ENCODE results near the gene TBPL1.

- TF ChIP-seq CTCF (IDR thresholded peaks at IDR 0.05), result no peak
- TF ChIP-seq POLR2AphosphoS5 (IDR thresholded peaks at IDR 0.05), result no peak
- no peak for TF ChIP-seq EP300 (IDR thresholded peaks at IDR 0.05)
These were observed 7.9 kb upstream of the TBPL1 start for GRCh38 chr6:133945158-133945557.

Measured in sigmoid colon (tissue), 4 donors.